HEK293T (cell line): ENCODE measurements around the gene CDK14.
"Not testable (repeated sequence)": the region's sequence is repeated elsewhere in the genome, so short reads cannot be mapped to it uniquely, and the experiment has no call there.

Experiments used
- CTCF ChIA-PET: fragments of 350-600 bp; formaldehyde crosslinking; extraction: SDS; loops from one replicate; lab custom pipeline; 2021; ENCODE audit warnings: antibody characterized with exemption, inconsistent platforms; lab: Yijun Ruan, JAX
- POLR2A ChIA-PET: fragments of 350-600 bp; formaldehyde crosslinking; extraction: SDS; loops from one replicate; lab custom pipeline; 2020; ENCODE audit warnings: antibody characterized with exemption, inconsistent platforms; lab: Yijun Ruan, JAX
- DNase-seq: peaks from one replicate; pipeline ENCODE4 v3.0.0; 2012; ENCODE audit warnings: mixed read lengths; ENCODE audit errors: extremely low spot score
- ARNT ChIP-seq: fragments of 450-650 bp; IDR thresholded peaks from 2 replicates; pipeline ENCODE4 v1.6.1; 2017; ENCODE audit warnings: mild to moderate bottlenecking
- BHLHE40 ChIP-seq: fragments of 450-650 bp; IDR thresholded peaks from 2 replicates; pipeline ENCODE4 v1.6.1; 2016; ENCODE audit warnings: mild to moderate bottlenecking, moderate library complexity, borderline replicate concordance
- CTBP1 ChIP-seq: fragments of 450-650 bp; IDR thresholded peaks from 2 replicates; pipeline ENCODE4 v1.6.1; 2016; ENCODE audit warnings: borderline replicate concordance
- ELF4 ChIP-seq: fragments of 450-650 bp; IDR thresholded peaks from 2 replicates; pipeline ENCODE4 v1.6.1; 2017; ENCODE audit warnings: antibody characterized with exemption
- FOXA1 ChIP-seq: fragments of 450-650 bp; IDR thresholded peaks from 2 replicates; pipeline ENCODE4 v1.6.1; 2016; ENCODE audit warnings: mild to moderate bottlenecking
- FOXK2 ChIP-seq: fragments of 450-650 bp; IDR thresholded peaks from 2 replicates; pipeline ENCODE4 v1.6.1; 2016; ENCODE audit warnings: mild to moderate bottlenecking
- FOXM1 ChIP-seq: fragments of 450-650 bp; IDR thresholded peaks from 2 replicates; pipeline ENCODE4 v1.6.1; 2017; ENCODE audit warnings: mild to moderate bottlenecking, borderline replicate concordance
- HDGF ChIP-seq: fragments of 450-650 bp; IDR thresholded peaks from 2 replicates; pipeline ENCODE4 v1.6.1; 2017; ENCODE audit warnings: antibody characterized with exemption, borderline replicate concordance
- L3MBTL2 ChIP-seq: fragments of 450-650 bp; conservative IDR thresholded peaks from 2 replicates; pipeline ENCODE4 v1.6.1; 2016; ENCODE audit warnings: mild to moderate bottlenecking
- LEF1 ChIP-seq: fragments of 450-650 bp; IDR thresholded peaks from 2 replicates; pipeline ENCODE4 v1.6.1; 2017; ENCODE audit warnings: mild to moderate bottlenecking, borderline replicate concordance
- NFRKB ChIP-seq: fragments of 450-650 bp; IDR thresholded peaks from 2 replicates; pipeline ENCODE4 v1.6.1; 2016; ENCODE audit warnings: mild to moderate bottlenecking, moderate library complexity
- SP1 ChIP-seq: fragments of 450-650 bp; IDR thresholded peaks from 2 replicates; pipeline ENCODE4 v1.6.1; 2017
- SUZ12 ChIP-seq: fragments of 450-650 bp; IDR thresholded peaks from 2 replicates; pipeline ENCODE4 v1.6.1; 2016; ENCODE audit warnings: mild to moderate bottlenecking
- TARDBP ChIP-seq: fragments of 450-650 bp; IDR thresholded peaks from 2 replicates; pipeline ENCODE4 v1.6.1; 2016
- ZNF384 ChIP-seq: fragments of 450-650 bp; IDR thresholded peaks from 2 replicates; pipeline ENCODE4 v1.6.1; 2016
- TF ChIP-seq, protein P1 (sequence below): fragments of 450-650 bp; IDR thresholded peaks from 2 replicates; pipeline ENCODE4 v1.6.1; 2016

The CDK14 gene

DNA sequence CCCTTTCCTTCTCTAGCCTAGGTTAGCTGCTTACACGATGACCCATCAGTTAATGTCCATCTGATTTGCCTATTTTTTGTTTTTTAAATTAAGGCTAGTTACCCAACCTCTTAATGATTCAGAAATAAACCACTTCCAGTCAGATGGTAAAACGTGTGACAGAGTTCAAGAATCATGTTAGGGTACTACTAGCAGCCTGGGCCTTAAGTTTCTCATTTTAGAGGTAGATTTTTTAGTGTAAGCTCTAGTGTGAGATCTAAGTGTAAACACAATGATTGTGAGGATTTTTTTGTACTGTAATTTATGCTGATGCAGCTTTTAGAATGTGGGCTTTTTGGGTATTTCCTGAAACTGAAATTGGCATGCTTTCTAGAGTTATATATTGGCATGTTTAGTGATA is 130.0 kb downstream of the CDK14 start:
- TF ChIP-seq NFRKB (no peak), LEF1 (no peak), BHLHE40 (no peak), ZNF384 (no peak)
- no peak for DNase-seq
- CTCF ChIA-PET = no interaction called here
- POLR2A ChIA-PET = no interaction called here

DNA sequence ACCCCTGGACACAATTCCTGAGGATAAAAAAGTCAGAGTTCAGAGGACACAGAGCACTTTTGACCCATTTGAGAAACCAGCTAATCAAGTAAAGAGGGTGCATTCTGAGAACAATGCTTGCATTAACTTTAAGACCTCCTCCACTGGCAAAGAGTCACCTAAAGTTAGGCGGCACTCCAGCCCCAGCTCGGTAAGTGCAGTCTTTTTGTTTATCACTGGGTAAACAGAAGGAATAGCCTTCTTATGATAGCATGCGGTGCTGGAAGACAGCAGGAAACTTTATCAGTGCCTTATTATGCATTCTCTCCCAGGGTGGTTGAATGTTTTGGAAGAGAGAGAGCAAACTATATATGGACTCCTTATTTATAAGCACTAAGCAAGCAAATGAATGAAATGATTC is 130.5 kb downstream of the CDK14 start:
- POLR2A ChIA-PET = no interaction called here
- DNase-seq = peak; percentile 32
- CTCF ChIA-PET = no interaction called here
- no peak for TF ChIP-seq ZNF384
- TF ChIP-seq SP1 = no peak
- no peak for TF ChIP-seq L3MBTL2
- no peak for TF ChIP-seq TARDBP
- no peak for TF ChIP-seq NFRKB
- TF ChIP-seq SUZ12 = no peak
- TF ChIP-seq ARNT = no peak
- TF ChIP-seq FOXM1 = no peak
- TF ChIP-seq CTBP1 = no peak
- TF ChIP-seq, protein P1, sequence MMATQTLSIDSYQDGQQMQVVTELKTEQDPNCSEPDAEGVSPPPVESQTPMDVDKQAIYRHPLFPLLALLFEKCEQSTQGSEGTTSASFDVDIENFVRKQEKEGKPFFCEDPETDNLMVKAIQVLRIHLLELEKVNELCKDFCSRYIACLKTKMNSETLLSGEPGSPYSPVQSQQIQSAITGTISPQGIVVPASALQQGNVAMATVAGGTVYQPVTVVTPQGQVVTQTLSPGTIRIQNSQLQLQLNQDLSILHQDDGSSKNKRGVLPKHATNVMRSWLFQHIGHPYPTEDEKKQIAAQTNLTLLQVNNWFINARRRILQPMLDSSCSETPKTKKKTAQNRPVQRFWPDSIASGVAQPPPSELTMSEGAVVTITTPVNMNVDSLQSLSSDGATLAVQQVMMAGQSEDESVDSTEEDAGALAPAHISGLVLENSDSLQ = no peak
- no peak for TF ChIP-seq FOXK2
- TF ChIP-seq LEF1 = no peak
- no peak for TF ChIP-seq BHLHE40
- TF ChIP-seq FOXA1 = no peak
- TF ChIP-seq ELF4 = no peak
- TF ChIP-seq HDGF = no peak

DNA sequence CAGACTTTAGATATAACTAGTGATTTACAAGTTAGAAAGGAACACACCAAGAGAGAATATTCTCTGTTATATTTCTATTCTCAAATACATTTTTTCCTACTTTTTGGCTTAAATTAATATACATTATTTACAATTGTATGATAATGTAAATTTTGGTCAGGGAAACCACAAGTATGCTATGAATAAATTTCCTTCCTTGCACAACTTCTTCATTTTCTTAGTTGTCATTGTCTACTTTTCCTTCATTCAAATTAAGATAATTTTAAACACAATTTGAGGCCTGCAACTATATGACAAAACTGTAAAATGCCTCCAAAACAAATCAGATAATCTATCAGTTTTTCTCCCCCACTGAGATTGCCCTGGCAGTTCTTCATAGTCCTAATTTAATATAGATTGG is 131.3 kb downstream of the CDK14 start:
- POLR2A ChIA-PET = no interaction called here
- CTCF ChIA-PET = no interaction called here
- no peak for DNase-seq
- TF ChIP-seq CTBP1 = no peak
- TF ChIP-seq LEF1 = no peak
- no peak for TF ChIP-seq BHLHE40
- no peak for TF ChIP-seq SUZ12
- no peak for TF ChIP-seq TARDBP
- TF ChIP-seq FOXA1 = no peak
- TF ChIP-seq L3MBTL2 = no peak
- TF ChIP-seq, protein P1 = no peak
- no peak for TF ChIP-seq FOXK2
- TF ChIP-seq NFRKB = no peak
- no peak for TF ChIP-seq ELF4
- TF ChIP-seq ZNF384 = no peak

DNA sequence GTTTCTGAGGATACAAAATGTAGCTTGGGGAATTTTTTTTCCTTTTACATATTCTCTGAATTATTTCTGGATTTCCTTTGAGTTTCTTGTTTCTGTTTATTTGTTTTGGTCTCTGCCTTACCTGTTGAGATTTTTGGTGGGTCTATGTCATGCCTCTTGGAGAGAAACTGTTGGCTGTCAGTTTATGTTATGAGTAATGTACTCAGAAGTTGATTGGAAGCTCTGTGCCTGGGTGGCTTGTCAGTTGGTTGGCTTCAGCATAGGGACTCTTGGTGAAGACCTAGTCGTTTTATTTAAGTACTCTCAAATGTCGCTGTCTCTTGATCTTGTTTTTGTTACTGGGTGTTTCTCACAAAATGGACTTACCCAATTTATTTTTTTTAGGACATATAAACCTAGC is 132.4 kb downstream of the CDK14 start:
- CTCF ChIA-PET = interaction anchor here (0.5 kb wide), 1 partner anchor 361 kb away, joined by 5 read pairs; no protein-coding TSS in a partner anchor

DNA sequence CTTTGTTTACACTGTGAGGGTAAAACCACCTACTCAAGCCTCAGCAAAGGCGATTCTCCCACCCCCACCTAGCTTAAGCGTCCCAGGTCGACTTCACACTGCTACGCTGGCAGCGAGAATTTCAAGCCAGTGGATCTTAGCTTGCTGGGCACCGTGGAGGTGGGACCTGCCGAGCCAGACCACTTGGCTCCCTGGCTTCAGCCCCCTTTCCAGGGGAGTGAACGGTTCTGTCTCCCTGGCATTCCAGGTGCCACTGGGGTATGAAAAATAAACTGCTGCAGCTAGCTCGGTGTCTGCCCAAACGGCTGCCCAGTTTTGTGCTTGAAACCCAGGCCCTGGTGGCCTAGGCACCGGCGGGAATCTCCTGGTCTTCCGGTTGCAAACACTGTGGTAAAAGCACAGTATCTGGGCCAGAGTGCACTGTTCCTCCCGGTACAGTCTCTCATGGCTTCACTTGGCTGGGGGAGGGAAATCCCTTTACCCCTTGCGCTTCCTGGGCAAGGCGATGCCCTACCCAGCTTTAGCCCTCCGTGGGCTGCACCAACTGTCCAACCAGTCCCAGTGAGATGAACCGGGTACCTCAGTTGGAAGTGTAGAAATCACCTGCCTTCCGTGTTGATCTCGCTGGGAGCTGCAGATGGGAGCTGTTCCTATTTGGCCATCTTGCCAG is 139.6 kb downstream of the CDK14 start:
- CTCF ChIA-PET, DNase-seq, POLR2A ChIA-PET: not testable (repeated sequence)

More for the DNA sequence above, 132.4 kb downstream of the CDK14 start:
- no peak for DNase-seq
- POLR2A ChIA-PET = no interaction called here
- TF ChIP-seq LEF1 = no peak
- no peak for TF ChIP-seq FOXK2
- TF ChIP-seq FOXA1 = no peak
- TF ChIP-seq, protein P1 = no peak
- no peak for TF ChIP-seq CTBP1
- no peak for TF ChIP-seq NFRKB
- TF ChIP-seq TARDBP = no peak
- TF ChIP-seq HDGF = no peak
- no peak for TF ChIP-seq SP1

DNA sequence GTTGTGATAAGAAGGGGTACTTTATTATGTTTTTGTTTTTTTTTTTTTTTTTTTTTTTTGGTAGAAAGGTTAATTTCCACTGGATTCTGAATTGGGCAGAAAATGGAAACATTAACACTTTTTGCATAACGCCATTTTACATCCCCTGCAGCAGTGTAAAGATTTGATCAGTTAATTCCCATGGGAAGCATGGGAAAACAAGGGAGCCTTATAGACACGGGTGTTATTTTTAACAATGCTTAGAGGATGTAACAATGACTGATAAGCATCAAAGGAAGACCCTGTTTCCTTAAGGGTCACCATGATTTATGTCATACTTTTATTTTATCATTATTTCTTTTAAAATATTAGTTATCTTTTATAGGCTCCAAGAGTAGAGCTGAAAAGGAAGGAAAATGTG is 140.2 kb downstream of the CDK14 start:
- TF ChIP-seq CTBP1 (no peak), SP1 (no peak), L3MBTL2 (no peak), HDGF (no peak), FOXM1 (no peak), TARDBP (no peak), FOXA1 (no peak), LEF1 (no peak)
- TF ChIP-seq, protein P1 = no peak
- POLR2A ChIA-PET = no interaction called here
- CTCF ChIA-PET = no interaction called here
- DNase-seq = no peak
